Hepatocyte (in vitro differentiated cells): Measurements from ENCODE around the gene NPIPB6. TPM values are rescaled to one million over a fixed set of nuclear protein-coding genes. Genes with fewer than 3 reads are reported as not detected.
"Not testable (repeated sequence)": the region's sequence is repeated elsewhere in the genome, so short reads cannot be mapped to it uniquely, and the experiment has no call there.

Source experiments
- DNase-seq: peaks from one replicate; pipeline ENCODE4 v3.0.0-alpha.2; 2016; ENCODE audit warnings: low spot score
- H2AFZ ChIP-seq: fragments of 200-600 bp; sonication (generic); 2 replicates; pipeline ENCODE4 v1.6.0; 2016; ENCODE audit warnings: antibody characterized with exemption, mild to moderate bottlenecking
- H3K27ac ChIP-seq: fragments of 200-600 bp; sonication (generic); 2 replicates; pipeline ENCODE4 v1.5.1; 2016; ENCODE audit warnings: mild to moderate bottlenecking
- H3K27me3 ChIP-seq: fragments of 200-600 bp; sonication (generic); 2 replicates; pipeline ENCODE4 v1.6.1; 2016
- H3K36me3 ChIP-seq: fragments of 200-600 bp; sonication (generic); replicated peaks from 2 replicates; pipeline ENCODE4 v1.5.1; 2016; ENCODE audit warnings: low read depth; ENCODE audit not compliant: insufficient read depth
- H3K4me1 ChIP-seq: fragments of 200-600 bp; sonication (generic); 2 replicates; pipeline ENCODE4 v1.5.1; 2016; ENCODE audit warnings: mild to moderate bottlenecking, moderate library complexity; ENCODE audit not compliant: insufficient read depth
- H3K4me2 ChIP-seq: fragments of 200-600 bp; sonication (generic); 2 replicates; pipeline ENCODE4 v1.6.0; 2016
- H3K4me3 ChIP-seq: fragments of 200-600 bp; sonication (generic); 2 replicates; pipeline ENCODE4 v1.5.1; 2016; ENCODE audit warnings: mild to moderate bottlenecking
- H3K79me2 ChIP-seq: fragments of 200-600 bp; sonication (generic); 2 replicates; pipeline ENCODE4 v1.6.0; 2017; ENCODE audit warnings: mild to moderate bottlenecking
- H3K9me2 ChIP-seq: fragments of 200-600 bp; sonication (generic); replicated peaks from 2 replicates; pipeline ENCODE4 v1.6.0; 2017; ENCODE audit warnings: mild to moderate bottlenecking; ENCODE audit not compliant: insufficient read depth
- H3K9me3 ChIP-seq: fragments of 200-600 bp; sonication (generic); 2 replicates; pipeline ENCODE4 v1.5.1; 2016; ENCODE audit warnings: low read depth, mild to moderate bottlenecking
- H4K20me1 ChIP-seq: fragments of 200-600 bp; sonication (generic); 2 replicates; pipeline ENCODE4 v1.6.0; 2016; ENCODE audit warnings: mild to moderate bottlenecking; ENCODE audit not compliant: insufficient read depth, poor library complexity, severe bottlenecking
- CTCF ChIP-seq: fragments of 200-600 bp; sonication (generic); IDR thresholded peaks from 2 replicates; pipeline ENCODE4 v1.5.1; 2016; ENCODE audit warnings: antibody characterized with exemption, mild to moderate bottlenecking; ENCODE audit not compliant: poor library complexity
- EZH2 ChIP-seq: fragments of 200-600 bp; sonication (generic); IDR thresholded peaks from 2 replicates; pipeline ENCODE4 v1.6.1; 2016; ENCODE audit warnings: antibody characterized with exemption, mild to moderate bottlenecking, borderline replicate concordance
- EZH2phosphoT487 ChIP-seq: fragments of 200-600 bp; sonication (generic); IDR thresholded peaks from one replicate; pipeline ENCODE4 v1.6.1; 2018; ENCODE audit warnings: antibody characterized with exemption, mild to moderate bottlenecking, low read depth, moderate library complexity; ENCODE audit not compliant: unreplicated experiment, severe bottlenecking
- whole genome bisulfite sequencing: methylation state at CpG from one replicate; pipeline ENCODE4 v1.1.6; 2016; ENCODE audit warnings: low lambda C conversion rate; ENCODE audit errors: missing lambda C conversion rate; 5-methylcytosine and 5-hydroxymethylcytosine counted together
- polyA plus RNA-seq: library from polyadenylated mRNA; unstranded; fragments of >200 nt; fragmentation: Nextera tagmentation; extraction: Ambion mirVana; gene quantifications from 2 replicates; pipeline ENCODE4 v1.2.1, GENCODE V29; 2016
- total RNA-seq: library from RNA; depleted of rRNA; stranded (reverse); fragments of >200 nt; gene quantifications from 2 replicates; pipeline ENCODE4 v1.2.3, GENCODE V29; 2014

The NPIPB6 gene
- total and polyA plus RNA-seq, 2 experiments from 2014 or later, result 1.9 to 2.0 TPM

- not testable (repeated sequence) for H3K36me3 ChIP-seq, H2AFZ ChIP-seq, H3K9me2 ChIP-seq, DNase-seq, H4K20me1 ChIP-seq, H3K4me3 ChIP-seq, H3K9me3 ChIP-seq, H3K4me2 ChIP-seq, H3K4me1 ChIP-seq, H3K27ac ChIP-seq, H3K79me2 ChIP-seq, H3K27me3 ChIP-seq
- 39% methylated on average over 9 of the region's 9 CpGs for WGBS
Measured at GRCh38 chr16:28330232-28330631, 33.1 kb downstream of the NPIPB6 start.

- no peaks in the 10 kb centered on the region for H3K79me2 ChIP-seq
- peak; percentile 63 for DNase-seq
- H3K27me3 ChIP-seq, result no peaks in the 10 kb centered on the region
- H3K9me3 ChIP-seq, result no peaks in the 10 kb centered on the region
- H3K4me1 ChIP-seq, result peaks cover 4% of the 10 kb centered on the region
- H3K4me3 ChIP-seq, result no peak overlapping the region
- no peaks in the 10 kb centered on the region for H4K20me1 ChIP-seq
- no peak overlapping the region for H3K27ac ChIP-seq
- H3K4me2 ChIP-seq, result no peak overlapping the region
- 58% methylated on average over 12 of the region's 12 CpGs for WGBS
- no peaks in the 10 kb centered on the region for H3K9me2 ChIP-seq
- no peak overlapping the region for H2AFZ ChIP-seq
- TF ChIP-seq CTCF (peak; percentile 46), EZH2phosphoT487 (no peak), EZH2 (no peak)
- no peaks in the 10 kb centered on the region for H3K36me3 ChIP-seq
Measured at GRCh38 chr16:28326881-28327610, 36.3 kb downstream of the NPIPB6 start.

- peaks cover 4% of the 10 kb centered on the region for H3K4me1 ChIP-seq
- no peak for TF ChIP-seq EZH2phosphoT487
- TF ChIP-seq CTCF, result no peak
- no peak for TF ChIP-seq EZH2
- no peaks in the 10 kb centered on the region for H3K9me3 ChIP-seq
- no peak overlapping the region for H3K4me2 ChIP-seq
- WGBS, result 87% methylated on average over 3 of the region's 3 CpGs
- no peak overlapping the region for H2AFZ ChIP-seq
- no peak for DNase-seq
- no peaks in the 10 kb centered on the region for H3K27me3 ChIP-seq
- H3K9me2 ChIP-seq, result no peaks in the 10 kb centered on the region
- no peak overlapping the region for H3K27ac ChIP-seq
- H3K36me3 ChIP-seq, result no peaks in the 10 kb centered on the region
- no peaks in the 10 kb centered on the region for H4K20me1 ChIP-seq
- no peak overlapping the region for H3K4me3 ChIP-seq
- no peaks in the 10 kb centered on the region for H3K79me2 ChIP-seq
Measured at GRCh38 chr16:28324887-28325279, 38.4 kb downstream of the NPIPB6 start.

GRCh38 chr16:28324235-28324886 lies 38.9 kb downstream of the NPIPB6 start:
- H3K79me2 ChIP-seq, result no peaks in the 10 kb centered on the region
- no peaks in the 10 kb centered on the region for H3K36me3 ChIP-seq
- DNase-seq, result peak; percentile 53
- H3K9me3 ChIP-seq, result no peaks in the 10 kb centered on the region
- no peak overlapping the region for H3K4me2 ChIP-seq
- H3K9me2 ChIP-seq, result no peaks in the 10 kb centered on the region
- no peak overlapping the region for H2AFZ ChIP-seq
- H3K4me1 ChIP-seq, result peaks cover 4% of the 10 kb centered on the region
- H3K27me3 ChIP-seq, result no peaks in the 10 kb centered on the region
- WGBS, result 52% methylated on average over 5 of the region's 5 CpGs
- H3K4me3 ChIP-seq, result no peak overlapping the region
- TF ChIP-seq EZH2, result no peak
- no peak for TF ChIP-seq CTCF
- no peak for TF ChIP-seq EZH2phosphoT487
- no peaks in the 10 kb centered on the region for H4K20me1 ChIP-seq
- H3K27ac ChIP-seq, result peak overlapping the region; percentile 80
